PC-9 (cell line): ENCODE results near the gene AK5.

ENCODE experiments used
- EZH2 ChIP-seq: fragments of 200-600 bp; sonication (generic); IDR thresholded peaks from 2 replicates; pipeline ENCODE4 v1.8.0; 2017; ENCODE audit warnings: antibody characterized with exemption, low read depth
- TF ChIP-seq, protein P1 (sequence below): fragments of 200-600 bp; sonication (generic); conservative IDR thresholded peaks from 2 replicates; pipeline ENCODE4 v1.6.1; 2017; ENCODE audit warnings: mixed run types, antibody characterized with exemption, mild to moderate bottlenecking, moderate library complexity

DNA sequence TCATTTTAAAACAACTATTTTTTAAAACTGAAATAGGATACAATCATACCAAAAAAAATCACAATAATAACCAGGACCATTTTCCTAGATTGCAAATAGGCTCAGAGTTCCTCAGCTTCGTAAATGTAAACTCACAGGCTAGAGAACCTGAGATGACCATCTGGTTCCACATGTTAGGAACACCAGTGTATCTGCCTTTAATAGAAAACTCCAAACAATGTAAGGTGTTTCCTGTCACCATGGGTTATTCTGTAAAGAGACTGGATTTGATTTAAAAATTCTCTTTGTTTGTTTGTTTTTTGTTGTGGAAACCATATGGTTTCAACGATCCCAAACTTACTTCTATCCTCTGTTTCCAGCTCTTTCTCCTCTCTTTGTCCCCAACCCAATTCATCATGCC, 203.1 kb downstream of the AK5 start:
- TF ChIP-seq, protein P1, sequence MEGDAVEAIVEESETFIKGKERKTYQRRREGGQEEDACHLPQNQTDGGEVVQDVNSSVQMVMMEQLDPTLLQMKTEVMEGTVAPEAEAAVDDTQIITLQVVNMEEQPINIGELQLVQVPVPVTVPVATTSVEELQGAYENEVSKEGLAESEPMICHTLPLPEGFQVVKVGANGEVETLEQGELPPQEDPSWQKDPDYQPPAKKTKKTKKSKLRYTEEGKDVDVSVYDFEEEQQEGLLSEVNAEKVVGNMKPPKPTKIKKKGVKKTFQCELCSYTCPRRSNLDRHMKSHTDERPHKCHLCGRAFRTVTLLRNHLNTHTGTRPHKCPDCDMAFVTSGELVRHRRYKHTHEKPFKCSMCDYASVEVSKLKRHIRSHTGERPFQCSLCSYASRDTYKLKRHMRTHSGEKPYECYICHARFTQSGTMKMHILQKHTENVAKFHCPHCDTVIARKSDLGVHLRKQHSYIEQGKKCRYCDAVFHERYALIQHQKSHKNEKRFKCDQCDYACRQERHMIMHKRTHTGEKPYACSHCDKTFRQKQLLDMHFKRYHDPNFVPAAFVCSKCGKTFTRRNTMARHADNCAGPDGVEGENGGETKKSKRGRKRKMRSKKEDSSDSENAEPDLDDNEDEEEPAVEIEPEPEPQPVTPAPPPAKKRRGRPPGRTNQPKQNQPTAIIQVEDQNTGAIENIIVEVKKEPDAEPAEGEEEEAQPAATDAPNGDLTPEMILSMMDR, result no peak
- no peak for TF ChIP-seq EZH2
